Measurements from ENCODE around the gene TASOR2.

TASOR2 gene

DNA sequence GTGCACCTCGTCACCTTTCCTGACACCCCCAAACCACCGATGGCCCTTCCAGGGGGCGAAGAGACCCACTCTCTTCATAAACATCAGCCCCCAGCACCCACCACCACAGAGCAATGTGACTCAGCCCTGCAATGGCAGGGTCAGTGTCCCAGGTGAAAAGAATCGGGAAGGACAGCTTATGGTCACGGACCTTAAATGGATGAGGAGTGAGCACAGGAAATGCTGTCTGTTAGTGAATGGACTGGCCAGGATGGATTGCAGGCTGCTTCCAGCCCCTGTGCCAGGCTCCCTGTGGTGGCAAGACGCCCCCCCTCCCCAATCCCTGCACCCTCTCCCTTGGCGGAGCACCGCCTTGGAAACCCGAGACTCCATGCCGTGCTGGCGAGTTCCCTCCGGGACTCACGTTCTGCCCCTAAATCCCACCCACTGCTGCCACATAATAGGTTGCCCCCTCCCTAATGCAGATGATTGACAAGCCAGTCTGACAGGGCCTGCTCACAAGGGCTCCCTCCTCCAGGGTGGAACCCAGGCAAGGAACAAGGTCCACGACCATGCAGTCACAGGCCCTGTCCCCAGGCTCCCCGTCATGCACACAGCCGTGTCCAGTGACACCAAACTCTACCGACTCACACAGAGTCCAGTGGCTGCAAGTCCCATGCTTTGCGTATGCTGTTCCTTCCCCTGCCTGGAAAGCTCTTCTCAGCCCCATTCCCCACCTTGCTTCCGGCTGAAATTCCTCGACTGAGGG, 25.6 kb upstream of the TASOR2 start:
- DNase-seq = no peak

GRCh38 chr10:5659702-5660528, 24.7 kb upstream of the TASOR2 start:
- no peak for DNase-seq

DNA sequence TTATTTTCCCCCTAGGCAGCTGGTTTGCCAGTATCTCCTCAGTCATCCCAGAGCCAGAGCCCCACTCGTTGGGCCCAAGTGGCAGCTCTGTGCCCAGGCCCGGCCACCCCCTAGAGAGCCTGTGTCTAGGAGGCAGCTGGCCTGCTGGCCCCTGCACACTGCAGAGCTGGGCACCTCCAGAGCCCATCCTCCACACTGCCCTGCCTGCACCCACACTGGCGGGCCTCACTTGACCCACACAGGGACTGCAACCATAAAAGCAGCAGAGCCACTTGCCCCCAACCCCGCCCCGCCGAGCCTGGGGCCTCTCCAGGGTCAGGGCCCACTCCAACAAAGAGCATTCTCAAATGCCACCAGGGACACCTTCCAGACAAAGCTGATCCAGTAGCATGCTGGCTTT, 23.6 kb upstream of the TASOR2 start:
- no peak for DNase-seq

DNA sequence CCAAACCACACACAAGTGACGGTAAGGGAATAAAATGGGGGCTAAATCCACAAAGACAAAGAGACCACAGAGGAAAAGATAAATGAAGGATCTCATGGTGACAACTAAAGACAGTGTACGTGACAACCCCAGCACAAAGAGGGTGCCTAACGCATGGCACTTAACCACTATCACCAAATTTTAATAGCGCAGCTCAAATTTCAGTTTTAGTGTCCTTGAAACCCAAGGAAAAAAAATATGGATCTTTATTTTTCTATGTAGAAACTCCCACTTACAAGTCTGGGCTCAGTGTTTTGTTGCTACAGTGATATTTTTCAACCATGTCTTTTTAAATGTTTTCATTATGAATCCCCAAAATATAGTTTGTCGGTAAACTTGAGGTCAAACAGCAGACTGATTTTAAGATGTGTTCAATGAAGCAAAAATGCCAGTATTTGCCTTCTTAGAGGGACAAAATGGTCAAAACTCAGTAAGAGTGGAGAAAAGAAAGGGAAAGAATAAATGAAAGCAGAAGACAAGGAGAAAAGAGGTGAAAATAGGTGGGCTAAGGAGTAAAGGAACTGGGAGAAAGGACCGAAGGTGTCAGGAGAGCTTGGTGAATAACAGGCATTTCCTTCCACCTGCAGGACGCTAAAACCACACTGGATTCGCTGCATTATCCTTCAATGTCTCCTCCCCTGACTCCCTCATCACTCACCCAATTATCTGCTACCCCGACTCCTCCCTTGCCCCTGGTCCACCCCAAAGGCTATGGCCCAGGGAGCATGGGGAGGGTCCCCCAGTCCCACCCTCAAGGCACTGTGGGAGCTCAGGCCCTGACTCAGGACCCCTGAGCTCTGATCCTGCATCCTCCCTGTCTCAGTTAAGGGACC, 21.7 kb upstream of the TASOR2 start:
- no peak for DNase-seq

GRCh38 chr10:5663692-5664427, 20.8 kb upstream of the TASOR2 start:
- no peak for DNase-seq

GRCh38 chr10:5665373-5666007, 19.1 kb upstream of the TASOR2 start:
- DNase-seq = no peak

DNA sequence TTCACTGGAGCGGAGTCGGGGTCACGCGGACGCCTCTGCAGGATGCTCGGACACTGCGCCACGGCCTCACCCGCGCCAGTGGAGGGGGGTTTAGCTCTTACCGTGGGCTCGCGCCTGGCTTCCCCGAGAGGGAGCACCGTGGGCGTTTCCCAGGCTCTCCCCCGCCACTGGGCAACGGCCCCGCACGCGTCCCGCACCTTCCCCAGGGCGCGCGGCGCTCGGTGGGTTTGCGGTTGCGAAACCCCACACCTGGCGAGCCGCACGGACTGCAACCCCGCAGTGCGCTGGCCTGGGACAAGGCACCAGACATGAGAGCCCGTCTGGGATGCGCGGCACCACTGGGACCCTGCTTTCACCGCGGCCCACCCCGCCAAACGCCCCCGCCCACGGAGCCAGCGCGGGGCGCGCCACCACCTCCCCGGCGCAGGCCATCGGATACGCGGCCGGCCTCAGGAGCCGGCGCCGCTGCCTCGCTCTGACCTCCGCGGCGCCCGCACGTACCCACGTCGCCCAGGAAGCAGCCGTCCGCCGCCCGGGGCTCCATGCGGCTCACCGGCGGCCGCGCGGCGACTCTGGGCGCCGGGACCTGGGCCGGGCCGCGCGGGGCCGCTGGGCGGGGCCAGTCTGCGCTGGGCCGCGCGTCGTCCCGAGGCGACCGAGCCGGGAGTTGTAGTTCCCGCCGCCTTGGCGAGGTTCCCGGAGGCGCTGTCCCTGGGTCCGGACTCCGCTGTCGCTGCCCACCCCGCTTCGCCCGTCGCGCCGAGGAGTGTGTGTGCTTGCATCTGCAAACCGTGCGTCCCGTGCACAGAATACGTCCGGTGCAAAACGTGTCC, 18.4 kb upstream of the TASOR2 start, which contains the start of gene ASB13:
Gene ASB13, minus strand, starts transcription at position 588 of the 833 bp plus-strand sequence. Its CDS starts 44 bp downstream, at position 544.
- no peak for DNase-seq

DNA sequence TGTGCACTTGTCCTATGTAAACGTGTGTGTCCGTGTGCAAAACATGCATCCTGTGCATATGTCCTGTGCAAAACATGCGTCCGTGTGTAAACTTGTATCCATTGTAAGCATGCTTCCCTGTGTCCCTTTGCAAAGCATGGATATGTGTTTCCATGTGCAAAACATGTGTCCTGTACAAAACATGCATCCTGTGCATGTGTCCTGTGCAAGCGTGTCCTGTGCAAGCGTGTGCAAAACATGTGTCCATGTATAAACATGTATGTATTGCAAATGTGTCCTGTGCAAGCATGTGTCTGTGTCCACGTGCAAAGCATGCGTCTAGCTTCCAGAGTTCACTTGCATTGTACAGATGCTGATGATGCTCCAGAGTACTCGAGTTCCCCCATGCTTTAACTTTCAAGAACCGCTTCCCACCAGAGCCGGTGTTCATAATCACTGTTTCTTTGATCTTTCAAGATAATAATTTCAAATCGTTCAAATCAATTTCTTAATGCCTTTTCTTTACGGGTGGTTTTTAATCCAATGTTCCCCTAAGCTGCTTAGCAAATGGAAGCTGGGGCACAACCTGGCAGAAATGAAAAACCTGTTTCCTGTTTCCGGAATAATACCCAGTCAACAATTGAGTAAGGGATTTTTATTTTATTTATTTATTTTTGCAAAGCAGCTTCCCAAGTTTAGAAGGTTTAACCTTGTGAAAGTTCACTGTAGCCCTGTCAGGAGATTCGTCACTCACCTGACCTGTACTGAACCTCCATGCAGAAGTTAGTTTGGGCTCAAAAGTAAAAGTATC, 17.6 kb upstream of the TASOR2 start:
- DNase-seq = no peak

DNA sequence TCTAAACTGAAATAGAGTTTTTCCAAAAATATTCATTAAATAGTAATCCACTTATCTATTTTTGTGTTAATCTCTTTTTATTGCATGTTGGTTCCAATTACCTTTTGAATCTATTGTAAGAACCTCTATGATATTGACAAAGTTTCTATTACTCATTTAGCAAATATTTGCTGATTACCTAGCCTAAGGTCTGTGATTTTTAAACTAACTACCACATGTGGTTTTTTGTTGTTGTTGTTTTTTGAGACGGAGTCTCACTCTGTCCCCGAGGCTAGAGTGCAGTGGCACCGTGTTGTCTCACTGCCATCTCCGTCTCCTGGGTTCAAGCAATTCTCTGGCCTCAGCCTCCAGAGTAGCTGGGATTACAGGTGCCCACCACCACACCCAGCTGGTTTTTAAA, 16.2 kb upstream of the TASOR2 start:
- DNase-seq = no peak

GRCh38 chr10:5669604-5670003, 15.0 kb upstream of the TASOR2 start:
- DNase-seq = no peak

DNA sequence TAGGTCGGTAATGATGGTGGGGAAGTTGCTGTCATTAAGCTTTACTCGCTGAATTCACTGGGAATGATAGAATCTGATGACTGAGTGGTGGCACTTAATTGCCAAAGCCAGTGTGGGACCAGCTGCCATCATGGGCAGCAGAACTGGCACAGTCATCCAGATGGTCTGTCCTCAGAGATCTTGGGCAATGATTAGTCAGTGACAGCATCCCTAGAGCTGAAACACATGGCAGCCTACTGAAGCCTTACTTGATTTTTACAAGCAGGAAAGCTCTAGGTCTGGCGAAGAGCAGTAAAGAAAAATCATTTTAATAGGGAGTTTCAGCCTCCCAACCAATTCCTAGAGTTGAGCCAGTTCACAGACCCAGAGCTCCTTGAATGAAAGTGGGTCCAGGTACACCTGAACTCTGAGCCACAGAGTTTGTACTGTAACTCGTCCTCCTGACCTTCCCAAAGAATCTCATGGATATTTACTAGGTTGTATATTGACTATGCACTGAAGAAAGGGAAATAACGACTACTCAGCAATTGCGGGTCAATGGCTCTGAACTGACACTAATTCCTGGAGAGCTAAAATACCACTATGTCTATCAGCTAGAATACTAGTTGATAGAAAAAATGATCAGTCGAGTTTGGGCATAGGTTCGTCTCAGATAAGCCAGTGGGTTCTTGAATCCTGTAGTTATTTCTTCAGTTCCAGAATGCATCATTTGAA, 13.8 kb upstream of the TASOR2 start:
- no peak for DNase-seq

- no peak for DNase-seq
Observed at GRCh38 chr10:5678397-5679036, 6.1 kb upstream of the TASOR2 start.

- DNase-seq = no peak
Observed at GRCh38 chr10:5679037-5679435, 5.6 kb upstream of the TASOR2 start.

GRCh38 chr10:5679606-5680005, 5.0 kb upstream of the TASOR2 start:
- DNase-seq = no peak

DNA sequence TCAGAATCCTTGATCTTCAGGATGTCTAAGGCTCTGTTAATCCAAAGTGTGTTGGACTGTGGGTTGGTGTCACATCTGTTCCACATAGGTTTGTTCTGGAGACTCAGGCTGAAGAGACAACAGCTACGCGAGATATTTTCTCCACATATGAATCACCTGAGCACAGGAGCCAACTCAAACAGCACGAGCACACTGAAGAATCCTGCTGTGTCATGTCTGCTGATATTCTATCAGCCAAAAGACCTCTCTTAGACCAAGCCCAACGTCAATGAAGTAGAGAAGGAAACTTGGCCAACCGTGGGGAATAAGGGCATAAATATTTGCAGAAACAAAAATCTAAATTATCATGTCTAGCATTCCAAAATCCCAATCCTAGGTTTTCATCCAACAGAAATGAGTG, 2.7 kb upstream of the TASOR2 start:
- no peak for DNase-seq

- DNase-seq = no peak
Observed at GRCh38 chr10:5683065-5683464, 1.6 kb upstream of the TASOR2 start.

DNA sequence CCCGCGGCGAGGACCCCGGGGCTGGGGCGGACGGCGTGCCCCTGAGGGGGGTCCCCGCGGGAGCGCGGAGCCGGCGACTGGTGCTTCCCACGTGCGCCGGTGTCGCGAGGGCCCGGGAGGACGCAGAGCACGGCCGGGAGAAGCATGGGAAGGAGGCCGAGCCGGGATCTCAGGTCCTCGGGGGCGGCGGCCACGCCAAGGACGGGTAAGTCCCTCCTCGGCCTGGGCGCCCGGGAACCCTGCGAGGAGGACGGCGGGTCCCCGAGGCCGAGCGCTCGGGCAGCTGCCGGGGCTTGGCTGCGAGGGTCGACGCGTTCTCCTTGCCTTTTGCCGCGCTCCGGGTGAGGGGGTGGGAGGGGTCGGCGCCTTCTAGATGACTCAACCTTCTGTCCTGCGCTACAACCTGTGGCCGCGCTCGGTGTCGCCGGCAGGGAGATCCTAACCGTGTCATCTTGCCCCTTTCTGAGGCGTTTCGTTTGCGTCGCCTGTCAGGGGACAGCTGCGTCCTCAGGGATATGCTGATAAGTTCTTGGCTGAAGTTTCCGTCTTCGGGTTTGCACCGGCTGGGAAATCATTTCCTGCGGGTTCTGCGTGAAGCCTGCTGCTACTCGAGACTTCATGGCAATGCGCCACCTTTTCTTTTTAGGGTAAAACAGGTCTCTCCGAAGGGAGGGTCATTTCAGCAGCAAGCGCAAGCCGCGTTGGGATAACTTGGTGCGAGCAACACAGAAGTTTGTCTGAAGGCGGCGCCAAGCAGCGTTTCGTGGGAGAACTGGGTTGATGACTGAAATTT, 529 bp downstream of the TASOR2 start:
- DNase-seq = no peak

DNA sequence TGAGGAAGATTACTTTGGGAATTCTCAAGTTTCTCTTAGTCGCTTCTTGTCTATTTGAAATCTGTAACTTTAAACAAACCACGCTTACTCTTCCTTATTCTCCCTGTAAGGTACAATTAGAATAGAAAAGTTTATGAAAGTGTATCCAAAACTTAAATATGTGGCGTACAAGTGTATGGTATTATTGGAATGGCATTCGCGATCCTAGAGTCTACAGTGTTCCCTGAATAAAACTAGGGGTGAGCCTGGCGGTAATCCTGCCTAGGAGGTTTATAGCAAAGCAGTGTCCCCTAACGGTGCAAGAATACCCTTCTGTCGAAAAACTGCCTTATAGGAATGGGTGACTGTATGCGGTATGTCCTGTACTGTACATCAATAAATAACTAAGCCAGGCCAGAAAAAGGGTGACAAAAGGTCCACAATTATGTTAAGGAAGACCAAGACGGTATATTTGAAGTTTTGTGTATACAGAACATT, 1.2 kb downstream of the TASOR2 start:
- no peak for DNase-seq
